ENCODE data around the gene LIPC.

Gene LIPC

DNA sequence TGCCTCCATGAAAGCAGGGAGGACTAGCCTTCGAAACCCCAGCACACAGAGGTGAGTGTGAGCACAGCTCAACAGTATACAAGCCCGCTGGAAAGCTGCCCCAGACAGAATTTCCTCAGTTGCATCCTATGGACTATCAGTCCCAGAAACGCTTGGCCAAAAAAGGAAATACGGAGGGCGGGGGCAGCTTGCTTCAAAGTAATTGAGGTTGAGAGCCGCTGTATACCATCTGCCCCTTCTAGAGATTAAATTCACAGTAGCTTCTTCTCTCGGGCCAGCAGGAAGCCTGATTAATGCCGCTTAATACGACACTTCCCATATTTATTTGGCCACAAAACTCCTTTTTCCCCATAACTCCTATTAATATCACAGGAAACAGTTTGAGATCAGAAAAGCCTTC is 88.7 kb downstream of the LIPC start:
- no peak for TF ChIP-seq TOX (CRISPR knock-in tag; IDR thresholded peaks at IDR 0.05; ENCODE audit: borderline replicate concordance)
- no peak for TF ChIP-seq ZFP30 (CRISPR knock-in tag; IDR thresholded peaks at IDR 0.05)
- no peak for TF ChIP-seq GLIS3 (CRISPR knock-in tag; IDR thresholded peaks at IDR 0.05)
- TF ChIP-seq ESRRG (CRISPR knock-in tag; IDR thresholded peaks at IDR 0.05): no peak
- TF ChIP-seq ZFP3 (CRISPR knock-in tag; IDR thresholded peaks at IDR 0.05): no peak
- TF ChIP-seq CSDC2 (CRISPR knock-in tag; IDR thresholded peaks at IDR 0.05): no peak
- TF ChIP-seq RARB (CRISPR knock-in tag; IDR thresholded peaks at IDR 0.05): no peak
- TF ChIP-seq, protein P1, sequence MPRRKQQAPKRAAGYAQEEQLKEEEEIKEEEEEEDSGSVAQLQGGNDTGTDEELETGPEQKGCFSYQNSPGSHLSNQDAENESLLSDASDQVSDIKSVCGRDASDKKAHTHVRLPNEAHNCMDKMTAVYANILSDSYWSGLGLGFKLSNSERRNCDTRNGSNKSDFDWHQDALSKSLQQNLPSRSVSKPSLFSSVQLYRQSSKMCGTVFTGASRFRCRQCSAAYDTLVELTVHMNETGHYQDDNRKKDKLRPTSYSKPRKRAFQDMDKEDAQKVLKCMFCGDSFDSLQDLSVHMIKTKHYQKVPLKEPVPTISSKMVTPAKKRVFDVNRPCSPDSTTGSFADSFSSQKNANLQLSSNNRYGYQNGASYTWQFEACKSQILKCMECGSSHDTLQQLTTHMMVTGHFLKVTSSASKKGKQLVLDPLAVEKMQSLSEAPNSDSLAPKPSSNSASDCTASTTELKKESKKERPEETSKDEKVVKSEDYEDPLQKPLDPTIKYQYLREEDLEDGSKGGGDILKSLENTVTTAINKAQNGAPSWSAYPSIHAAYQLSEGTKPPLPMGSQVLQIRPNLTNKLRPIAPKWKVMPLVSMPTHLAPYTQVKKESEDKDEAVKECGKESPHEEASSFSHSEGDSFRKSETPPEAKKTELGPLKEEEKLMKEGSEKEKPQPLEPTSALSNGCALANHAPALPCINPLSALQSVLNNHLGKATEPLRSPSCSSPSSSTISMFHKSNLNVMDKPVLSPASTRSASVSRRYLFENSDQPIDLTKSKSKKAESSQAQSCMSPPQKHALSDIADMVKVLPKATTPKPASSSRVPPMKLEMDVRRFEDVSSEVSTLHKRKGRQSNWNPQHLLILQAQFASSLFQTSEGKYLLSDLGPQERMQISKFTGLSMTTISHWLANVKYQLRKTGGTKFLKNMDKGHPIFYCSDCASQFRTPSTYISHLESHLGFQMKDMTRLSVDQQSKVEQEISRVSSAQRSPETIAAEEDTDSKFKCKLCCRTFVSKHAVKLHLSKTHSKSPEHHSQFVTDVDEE (CRISPR knock-in tag; IDR thresholded peaks at IDR 0.05): no peak
- no peak for TF ChIP-seq ARNTL (CRISPR knock-in tag; IDR thresholded peaks at IDR 0.05; ENCODE audit: borderline replicate concordance, low read depth)
- no peak for TF ChIP-seq PATZ1 (CRISPR knock-in tag; IDR thresholded peaks at IDR 0.05; ENCODE audit: borderline replicate concordance)
- no peak for TF ChIP-seq ZNF565 (CRISPR knock-in tag; conservative IDR thresholded peaks at IDR 0.05; ENCODE audit: low read depth)
- ATAC-seq: no peak

- TF ChIP-seq, protein P2, sequence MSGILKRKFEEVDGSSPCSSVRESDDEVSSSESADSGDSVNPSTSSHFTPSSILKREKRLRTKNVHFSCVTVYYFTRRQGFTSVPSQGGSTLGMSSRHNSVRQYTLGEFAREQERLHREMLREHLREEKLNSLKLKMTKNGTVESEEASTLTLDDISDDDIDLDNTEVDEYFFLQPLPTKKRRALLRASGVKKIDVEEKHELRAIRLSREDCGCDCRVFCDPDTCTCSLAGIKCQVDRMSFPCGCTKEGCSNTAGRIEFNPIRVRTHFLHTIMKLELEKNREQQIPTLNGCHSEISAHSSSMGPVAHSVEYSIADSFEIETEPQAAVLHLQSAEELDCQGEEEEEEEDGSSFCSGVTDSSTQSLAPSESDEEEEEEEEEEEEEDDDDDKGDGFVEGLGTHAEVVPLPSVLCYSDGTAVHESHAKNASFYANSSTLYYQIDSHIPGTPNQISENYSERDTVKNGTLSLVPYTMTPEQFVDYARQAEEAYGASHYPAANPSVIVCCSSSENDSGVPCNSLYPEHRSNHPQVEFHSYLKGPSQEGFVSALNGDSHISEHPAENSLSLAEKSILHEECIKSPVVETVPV (CRISPR knock-in tag; IDR thresholded peaks at IDR 0.05): no peak
- TF ChIP-seq PPARA (CRISPR knock-in tag; IDR thresholded peaks at IDR 0.05; ENCODE audit: borderline replicate concordance) (no peak), ZNF8 (CRISPR knock-in tag; IDR thresholded peaks at IDR 0.05) (no peak), ZFP30 (CRISPR knock-in tag; IDR thresholded peaks at IDR 0.05) (no peak), TCF4 (CRISPR knock-in tag; IDR thresholded peaks at IDR 0.05; ENCODE audit: borderline replicate concordance) (no peak), ESRRG (CRISPR knock-in tag; IDR thresholded peaks at IDR 0.05) (no peak), ISL1 (CRISPR knock-in tag; IDR thresholded peaks at IDR 0.05) (no peak), OSR1 (CRISPR knock-in tag; IDR thresholded peaks at IDR 0.05) (no peak), ZNF70 (CRISPR knock-in tag; IDR thresholded peaks at IDR 0.05) (no peak), CSDC2 (CRISPR knock-in tag; IDR thresholded peaks at IDR 0.05) (no peak), ARNTL (CRISPR knock-in tag; IDR thresholded peaks at IDR 0.05; ENCODE audit: borderline replicate concordance, low read depth) (no peak), GLIS3 (CRISPR knock-in tag; IDR thresholded peaks at IDR 0.05) (no peak), RARB (CRISPR knock-in tag; IDR thresholded peaks at IDR 0.05) (no peak), ZC3H10 (CRISPR knock-in tag; IDR thresholded peaks at IDR 0.05) (no peak), ZNF565 (CRISPR knock-in tag; conservative IDR thresholded peaks at IDR 0.05; ENCODE audit: low read depth) (no peak), SNAI2 (CRISPR knock-in tag; IDR thresholded peaks at IDR 0.05) (no peak)
- TF ChIP-seq, protein P3, sequence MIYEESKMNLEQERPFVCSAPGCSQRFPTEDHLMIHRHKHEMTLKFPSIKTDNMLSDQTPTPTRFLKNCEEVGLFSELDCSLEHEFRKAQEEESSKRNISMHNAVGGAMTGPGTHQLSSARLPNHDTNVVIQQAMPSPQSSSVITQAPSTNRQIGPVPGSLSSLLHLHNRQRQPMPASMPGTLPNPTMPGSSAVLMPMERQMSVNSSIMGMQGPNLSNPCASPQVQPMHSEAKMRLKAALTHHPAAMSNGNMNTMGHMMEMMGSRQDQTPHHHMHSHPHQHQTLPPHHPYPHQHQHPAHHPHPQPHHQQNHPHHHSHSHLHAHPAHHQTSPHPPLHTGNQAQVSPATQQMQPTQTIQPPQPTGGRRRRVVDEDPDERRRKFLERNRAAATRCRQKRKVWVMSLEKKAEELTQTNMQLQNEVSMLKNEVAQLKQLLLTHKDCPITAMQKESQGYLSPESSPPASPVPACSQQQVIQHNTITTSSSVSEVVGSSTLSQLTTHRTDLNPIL (CRISPR knock-in tag; IDR thresholded peaks at IDR 0.05; ENCODE audit: low read depth): no peak
- TF ChIP-seq, protein P4, sequence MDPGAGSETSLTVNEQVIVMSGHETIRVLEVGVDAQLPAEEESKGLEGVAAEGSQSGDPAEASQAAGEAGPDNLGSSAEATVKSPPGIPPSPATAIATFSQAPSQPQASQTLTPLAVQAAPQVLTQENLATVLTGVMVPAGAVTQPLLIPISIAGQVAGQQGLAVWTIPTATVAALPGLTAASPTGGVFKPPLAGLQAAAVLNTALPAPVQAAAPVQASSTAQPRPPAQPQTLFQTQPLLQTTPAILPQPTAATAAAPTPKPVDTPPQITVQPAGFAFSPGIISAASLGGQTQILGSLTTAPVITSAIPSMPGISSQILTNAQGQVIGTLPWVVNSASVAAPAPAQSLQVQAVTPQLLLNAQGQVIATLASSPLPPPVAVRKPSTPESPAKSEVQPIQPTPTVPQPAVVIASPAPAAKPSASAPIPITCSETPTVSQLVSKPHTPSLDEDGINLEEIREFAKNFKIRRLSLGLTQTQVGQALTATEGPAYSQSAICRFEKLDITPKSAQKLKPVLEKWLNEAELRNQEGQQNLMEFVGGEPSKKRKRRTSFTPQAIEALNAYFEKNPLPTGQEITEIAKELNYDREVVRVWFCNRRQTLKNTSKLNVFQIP (CRISPR knock-in tag; IDR thresholded peaks at IDR 0.05; ENCODE audit: borderline replicate concordance, low read depth): no peak
- TF ChIP-seq, protein P1 (CRISPR knock-in tag; IDR thresholded peaks at IDR 0.05): no peak
- no peak for ATAC-seq
Observed at GRCh38 chr15:58520936-58521292, 89.1 kb downstream of the LIPC start.

Measured in SK-N-SH treated with all-trans-retinoic acid at 6 μM for 48 hours (cell line).